ENCODE data around the gene MTHFD1L. TPM values are rescaled to one million over a fixed set of nuclear protein-coding genes. Genes with fewer than 3 reads are reported as not detected.

Gene MTHFD1L
- total and polyA plus RNA-seq, 2 of the 4 experiments (the other 2 are of a cell fraction), result 43.5 to 53.2 TPM

GRCh38 chr6:151100326-151100725 is 234.8 kb downstream of the MTHFD1L start:
- Histone ChIP-seq H4K8ac (ENCODE audit: low read depth in 2 of 2, low read length in 2 of 2) (no peak overlapping the region), H3K9me3 (ENCODE audit: control insufficient read depth, insufficient read depth, low read length) (no peaks in the 10 kb centered on the region), H3K27ac (ENCODE audit: insufficient read depth, low read length) (no peak overlapping the region), H2BK120ac (ENCODE audit: low read depth, low read length) (no peak overlapping the region), H3K4me1 (ENCODE audit: control insufficient read depth, insufficient read depth, low read length) (peaks cover 3% of the 10 kb centered on the region), H3K27me3 (ENCODE audit: control insufficient read depth, insufficient read depth, low read length) (no peaks in the 10 kb centered on the region), H3K4ac (ENCODE audit: low read depth, low read length) (no peak overlapping the region), H3K79me1 (ENCODE audit: low read depth in 1 of 2, low read length in 2 of 2) (peaks cover 0 to 8% of the 10 kb centered on the region in 2 experiments; a peak in 1 of 4 replicates), H3K36me3 (ENCODE audit: control insufficient read depth, insufficient read depth, low read length) (peaks cover 35% of the 10 kb centered on the region), H3K14ac (replicated peaks; ENCODE audit: low read depth, low read length) (no peak overlapping the region), H4K91ac (ENCODE audit: insufficient read depth, low read depth, low read length) (no peak overlapping the region), H3K4me2 (ENCODE audit: low read depth, low read length) (no peak overlapping the region), H2BK15ac (ENCODE audit: low read depth, low read length) (no peak overlapping the region), H3K23ac (ENCODE audit: low read depth, low read length) (no peak overlapping the region), H2AK9ac (replicated peaks; ENCODE audit: low read depth, low read length, poor library complexity) (no peak overlapping the region), H2BK20ac (ENCODE audit: low read depth, low read length) (no peak overlapping the region), H2AK5ac (ENCODE audit: low read depth, low read length) (no peak overlapping the region), H2BK5ac (ENCODE audit: low read depth, low read length, poor library complexity, severe bottlenecking) (no peak overlapping the region), H2AFZ (replicated peaks; ENCODE audit: low read length, poor library complexity) (no peak overlapping the region), H4K5ac (ENCODE audit: low read depth, low read length) (no peak overlapping the region), H3K18ac (ENCODE audit: low read depth, low read length) (no peak overlapping the region), H3K9me1 (ENCODE audit: insufficient read depth, low read length) (peaks cover 3% of the 10 kb centered on the region; the same call in 1 of the 2 replicates), H3K56ac (ENCODE audit: extremely low read depth, insufficient read depth, low read length) (no peak overlapping the region), H3K9ac (ENCODE audit: low read depth, low read length) (no peak overlapping the region), H4K20me1 (ENCODE audit: insufficient read depth, low read length) (peaks cover 4% of the 10 kb centered on the region; the same call in 1 of the 2 replicates), H3K4me3 (ENCODE audit: insufficient read depth, low read depth, low read length) (no peak overlapping the region)
- in situ Hi-C loops (cut with MboI; ENCODE audit: low sequenced_read_pairs), result no loop called here
- ChIA-PET CTCF (no interaction called here), POLR2A (ENCODE audit: unreplicated experiment) (no interaction called here)
- intact Hi-C loops (cut with micrococcal nuclease), result no loop called here
- no CpG with 5 or more reads among the region's 2 CpGs for WGBS, 2 experiments (ENCODE audit: extremely low coverage in 2 of 2, insufficient read length in 1 of 2)
- no peak for ATAC-seq (ENCODE audit: low read depth)
- TF ChIP-seq RCOR1 (IDR thresholded peaks at IDR 0.05; ENCODE audit: insufficient replicate concordance, low read length) (no peak), RAD21 (IDR thresholded peaks at IDR 0.05; ENCODE audit: low read length) (no peak), MXI1 (IDR thresholded peaks at IDR 0.05; ENCODE audit: borderline replicate concordance, low read depth, low read length) (no peak), USF2 (IDR thresholded peaks at IDR 0.05; ENCODE audit: low read depth, low read length) (no peak), CEBPB (IDR thresholded peaks at IDR 0.05; ENCODE audit: low read depth, low read length) (no peak), RFX5 (IDR thresholded peaks at IDR 0.05; ENCODE audit: low read depth, low read length) (no peak), SMC3 (IDR thresholded peaks at IDR 0.05; ENCODE audit: low read depth, low read length) (no peak), MAZ (IDR thresholded peaks at IDR 0.05; ENCODE audit: borderline replicate concordance, low read depth, low read length) (no peak), CHD1 (IDR thresholded peaks at IDR 0.05; ENCODE audit: low read depth, low read length) (no peak), CTCF (conservative IDR thresholded peaks at IDR 0.05; ENCODE audit: low read depth, low read length) (no peak), MAFK (IDR thresholded peaks at IDR 0.05; ENCODE audit: low read depth, low read length) (no peak), NFE2L2 (IDR thresholded peaks at IDR 0.05; ENCODE audit: low read depth, low read length) (no peak)
- BruUV-seq (replicated peaks), result no TSS peak
- dilution Hi-C loops (cut with HindIII; ENCODE audit: low sequenced_read_pairs, unreplicated experiment), result no loop called here
- DNase-seq, result no peak
